Lung (tissue), 13 donors: ENCODE data around the gene FRMD4A. TPM values are rescaled to one million over a fixed set of nuclear protein-coding genes. Genes with fewer than 3 reads are reported as not detected.

Experiments
- ATAC-seq: fragments of 200-7000 bp; cut with Tn5 transposase; one replicate; pipeline ENCODE4 v1.9.1; 2020; ENCODE audit warnings: moderate number of reproducible peaks; ENCODE audit not compliant: insufficient read depth, low FRiP score
- DNase-seq, 3 donors: peaks; one replicate each; pipeline ENCODE4 v3.0.0-alpha.2; 2013 to 2017
- H3K27ac ChIP-seq, 2 donors: one replicate each; pipeline ENCODE4 v1.5.1; 2013; ENCODE audit warnings: mild to moderate bottlenecking in 2 of 2, moderate library complexity in 2 of 2, control low read depth in 1 of 2, inconsistent platforms in 1 of 2, low read depth in 1 of 2, low read length in 1 of 2
- H3K27me3 ChIP-seq, 3 donors: one replicate each; pipeline ENCODE4 v1.5.1; 2013; ENCODE audit warnings: low read length in 2 of 3; ENCODE audit not compliant: control insufficient read depth in 3 of 3, insufficient read depth in 3 of 3
- H3K36me3 ChIP-seq, 4 donors: one replicate each; pipeline ENCODE4 v1.5.1; 2013; ENCODE audit warnings: low read length in 4 of 4, mild to moderate bottlenecking in 1 of 4, moderate library complexity in 1 of 4; ENCODE audit not compliant: control insufficient read depth in 4 of 4, insufficient read depth in 4 of 4
- H3K4me1 ChIP-seq, 5 donors: one replicate each; pipeline ENCODE4 v1.5.1; 2013; ENCODE audit warnings: low read length in 5 of 5, mild to moderate bottlenecking in 2 of 5, moderate library complexity in 1 of 5; ENCODE audit not compliant: control insufficient read depth in 5 of 5, insufficient read depth in 5 of 5
- H3K4me3 ChIP-seq: one replicate; pipeline ENCODE4 v1.5.1; 2013; ENCODE audit warnings: mild to moderate bottlenecking, control low read depth, moderate library complexity
- H3K9ac ChIP-seq, 2 donors: one replicate each; pipeline ENCODE4 v1.5.1; 2013; ENCODE audit warnings: low read length in 2 of 2, control low read depth in 1 of 2; ENCODE audit not compliant: insufficient read depth in 1 of 2
- H3K9me3 ChIP-seq, 4 donors: one replicate each; pipeline ENCODE4 v1.5.1; 2013; ENCODE audit warnings: low read length in 3 of 4, mild to moderate bottlenecking in 1 of 4, moderate library complexity in 1 of 4; ENCODE audit not compliant: control insufficient read depth in 4 of 4, insufficient read depth in 3 of 4
- WGBS, 2 donors: extraction: QIAGEN DNeasy Blood & Tissue Kit; methylation state at CpG; one replicate each; pipeline ENCODE4 v1.1.7; 2013; 5-methylcytosine and 5-hydroxymethylcytosine counted together
- polyA plus RNA-seq, 2 donors: library from polyadenylated mRNA; stranded (reverse); fragments of 200-250 nt; gene quantifications; one replicate each; pipeline ENCODE4 v1.2.1, GENCODE V29; 2013
- small RNA-seq: library from RNA; depleted of rRNA; stranded (forward); fragments of <200 nt; gene quantifications from one replicate; pipeline ENCODE3, GENCODE V24; 2014; ENCODE audit warnings: low replicate concordance
- total RNA-seq, 2 donors: library from RNA; depleted of rRNA in 1 of 2; stranded (reverse); fragments of >200 nt in 1 of 2; gene quantifications; one replicate each; pipeline ENCODE4 v1.2.1, GENCODE V29; 2014 to 2021
- TF ChIP-seq, protein P1 (sequence below): IDR thresholded peaks from 2 replicates; pipeline ENCODE4 v1.5.1; 2012; ENCODE audit warnings: mild to moderate bottlenecking; ENCODE audit errors: control extremely low read depth, extremely low read depth
- donor health status: control.
- donor health status: control.
- donor health status: Bipolar disorder and iron deficiency.
- donor health status: healthy.
- donor health status: DM: yes; HTN: yes; CAD: no.

Gene FRMD4A
- total and polyA plus RNA-seq, 4 donors: 12.0 to 64.5 (median 29.3) TPM

DNA sequence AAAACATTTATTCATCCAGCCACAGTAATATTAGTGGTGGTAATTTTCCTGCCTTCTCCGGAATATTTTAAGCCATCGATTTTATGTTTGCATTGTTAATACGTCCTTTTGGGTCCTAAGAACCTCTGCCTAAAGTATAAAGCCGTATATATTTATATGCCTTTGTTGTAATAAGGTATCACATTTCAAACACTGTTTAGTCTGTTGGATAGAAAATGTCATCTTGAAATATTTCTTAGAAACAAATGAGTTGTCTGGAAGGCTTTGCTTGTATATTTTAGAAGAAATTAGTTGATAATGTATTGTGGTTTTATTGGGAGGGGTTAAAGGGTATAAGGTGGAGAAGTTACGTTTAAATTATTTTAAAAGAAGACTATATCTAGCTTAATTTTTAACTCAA, 732.8 kb downstream of the FRMD4A start:
- DNase-seq (no peak), ATAC-seq (no peak)
- TF ChIP-seq, protein P1, sequence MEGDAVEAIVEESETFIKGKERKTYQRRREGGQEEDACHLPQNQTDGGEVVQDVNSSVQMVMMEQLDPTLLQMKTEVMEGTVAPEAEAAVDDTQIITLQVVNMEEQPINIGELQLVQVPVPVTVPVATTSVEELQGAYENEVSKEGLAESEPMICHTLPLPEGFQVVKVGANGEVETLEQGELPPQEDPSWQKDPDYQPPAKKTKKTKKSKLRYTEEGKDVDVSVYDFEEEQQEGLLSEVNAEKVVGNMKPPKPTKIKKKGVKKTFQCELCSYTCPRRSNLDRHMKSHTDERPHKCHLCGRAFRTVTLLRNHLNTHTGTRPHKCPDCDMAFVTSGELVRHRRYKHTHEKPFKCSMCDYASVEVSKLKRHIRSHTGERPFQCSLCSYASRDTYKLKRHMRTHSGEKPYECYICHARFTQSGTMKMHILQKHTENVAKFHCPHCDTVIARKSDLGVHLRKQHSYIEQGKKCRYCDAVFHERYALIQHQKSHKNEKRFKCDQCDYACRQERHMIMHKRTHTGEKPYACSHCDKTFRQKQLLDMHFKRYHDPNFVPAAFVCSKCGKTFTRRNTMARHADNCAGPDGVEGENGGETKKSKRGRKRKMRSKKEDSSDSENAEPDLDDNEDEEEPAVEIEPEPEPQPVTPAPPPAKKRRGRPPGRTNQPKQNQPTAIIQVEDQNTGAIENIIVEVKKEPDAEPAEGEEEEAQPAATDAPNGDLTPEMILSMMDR: no peak
- H3K4me1 ChIP-seq: peaks cover 0 to 3% (median 0%) of the 10 kb centered on the region in 5 donors
- no peak overlapping the region for H3K27ac ChIP-seq
- H3K9ac ChIP-seq: no peak overlapping the region
- peaks cover 3 to 15% (median 6%) of the 10 kb centered on the region in 4 donors for H3K36me3 ChIP-seq
- H3K27me3 ChIP-seq: no peaks in the 10 kb centered on the region
- H3K9me3 ChIP-seq: no peaks in the 10 kb centered on the region
- 80% methylated on average over 5 of the region's 5 CpGs for WGBS, 2 donors
- no peak overlapping the region for H3K4me3 ChIP-seq

DNA sequence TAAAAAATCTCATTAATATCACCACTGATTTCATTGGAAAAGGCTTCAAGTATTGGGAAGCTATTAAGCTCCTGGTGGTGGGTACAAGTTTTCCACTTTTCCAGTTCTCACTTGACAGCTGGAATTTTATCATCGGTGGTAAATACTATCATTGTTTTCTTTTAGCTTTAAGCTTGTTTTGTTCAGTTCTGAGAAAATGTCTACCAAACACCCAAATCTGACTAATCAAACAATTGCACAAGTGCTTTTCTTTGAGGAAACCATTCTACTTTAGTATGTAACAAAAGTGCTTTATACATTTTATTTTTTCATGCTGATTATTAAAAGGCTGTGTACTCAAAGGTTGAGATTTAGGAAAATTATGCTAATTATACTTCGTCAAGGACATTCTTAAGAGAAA, 736.1 kb downstream of the FRMD4A start:
- no peak for ATAC-seq
- TF ChIP-seq, protein P1: no peak
- WGBS, 2 donors: 89 to 94% methylated on average over 2 of the region's 2 CpGs

More for the DNA sequence above, 736.1 kb downstream of the FRMD4A start:
- peaks cover 0 to 3% (median 0%) of the 10 kb centered on the region in 5 donors for H3K4me1 ChIP-seq
- H3K27me3 ChIP-seq: no peaks in the 10 kb centered on the region
- no peak overlapping the region for H3K4me3 ChIP-seq
- no peak for DNase-seq
- peaks cover 0 to 11% (median 6%) of the 10 kb centered on the region in 4 donors for H3K36me3 ChIP-seq
- H3K9ac ChIP-seq: no peak overlapping the region
- no peaks in the 10 kb centered on the region for H3K9me3 ChIP-seq
- H3K27ac ChIP-seq: no peak overlapping the region

Small RNAs within 50 kb of the gene (small RNA-seq; reads per million reads assigned to genes)
- not detected for gene RNA5SP301
